GM23338 (cell line): ENCODE results near the gene TBX2. TPM values are rescaled to one million over a fixed set of nuclear protein-coding genes. Genes with fewer than 3 reads are reported as not detected.
"Not testable (repeated sequence)": the region's sequence is repeated elsewhere in the genome, so short reads cannot be mapped to it uniquely, and the experiment has no call there.

Experiments
- ATAC-seq: fragments of 200-7000 bp; cut with Tn5 transposase; 3 replicates; pipeline ENCODE4 v1.9.1; 2020
- DNase-seq: peaks from one replicate; pipeline ENCODE4 v3.0.0-alpha.2; 2015; ENCODE audit warnings: low spot score
- H2AFZ ChIP-seq: fragments of 200-600 bp; sonication (generic); 2 replicates; pipeline ENCODE4 v1.8.0; 2016; ENCODE audit warnings: antibody characterized with exemption, mild to moderate bottlenecking, moderate library complexity
- H3F3A ChIP-seq: fragments of 200-600 bp; sonication (generic); replicated peaks from 2 replicates; pipeline ENCODE4 v1.8.0; 2017; ENCODE audit warnings: antibody characterized with exemption, mixed run types, low read depth
- H3K27ac ChIP-seq: fragments of 200-600 bp; sonication (generic); 2 replicates; pipeline ENCODE4 v1.6.1; 2016; ENCODE audit warnings: low read depth
- H3K27me3 ChIP-seq: fragments of 200-600 bp; sonication (generic); 2 replicates; pipeline ENCODE4 v1.8.0; 2016; ENCODE audit warnings: mild to moderate bottlenecking, mixed run types, moderate library complexity; ENCODE audit not compliant: insufficient read depth
- H3K36me3 ChIP-seq: fragments of 200-600 bp; sonication (generic); 2 replicates; pipeline ENCODE4 v1.8.0; 2016; ENCODE audit warnings: mild to moderate bottlenecking; ENCODE audit not compliant: insufficient read depth
- H3K4me1 ChIP-seq: fragments of 200-600 bp; sonication (generic); 2 replicates; pipeline ENCODE4 v1.8.0; 2016; ENCODE audit warnings: mild to moderate bottlenecking, moderate library complexity; ENCODE audit not compliant: insufficient read depth
- H3K4me2 ChIP-seq: fragments of 200-600 bp; sonication (generic); 2 replicates; pipeline ENCODE4 v1.7.1; 2017; ENCODE audit warnings: mixed run types
- H3K4me3 ChIP-seq: fragments of 200-600 bp; sonication (generic); 2 replicates; pipeline ENCODE4 v1.6.1; 2016; ENCODE audit warnings: mixed run types
- H3K79me2 ChIP-seq: fragments of 200-600 bp; sonication (generic); replicated peaks from 2 replicates; pipeline ENCODE4 v1.8.0; 2017; ENCODE audit warnings: mild to moderate bottlenecking; ENCODE audit not compliant: insufficient read depth
- H3K9me2 ChIP-seq: fragments of 200-600 bp; sonication (generic); 2 replicates; pipeline ENCODE4 v1.8.0; 2017; ENCODE audit not compliant: insufficient read depth
- H4K20me1 ChIP-seq: fragments of 200-600 bp; sonication (generic); replicated peaks from 2 replicates; pipeline ENCODE4 v1.8.0; 2017; ENCODE audit warnings: mild to moderate bottlenecking; ENCODE audit not compliant: insufficient read depth
- H3K27ac Mint-ChIP-seq: 2 replicates; pipeline ENCODE4 v1.8.0; 2020; ENCODE audit warnings: inconsistent platforms, mild to moderate bottlenecking, moderate library complexity, mixed read lengths
- H3K27me3 Mint-ChIP-seq: 3 replicates; pipeline ENCODE4 v1.8.0; 2022; ENCODE audit warnings: low read depth, mild to moderate bottlenecking, moderate library complexity, mixed read lengths, inconsistent platforms; ENCODE audit not compliant: insufficient read depth, poor library complexity
- H3K36me3 Mint-ChIP-seq: 3 replicates; pipeline ENCODE4 v1.8.0; 2021; ENCODE audit warnings: low read depth, mild to moderate bottlenecking, inconsistent platforms, moderate library complexity, mixed read lengths
- H3K4me1 Mint-ChIP-seq: 3 replicates; pipeline ENCODE4 v1.8.0; 2020; ENCODE audit warnings: mild to moderate bottlenecking, inconsistent platforms, mixed read lengths
- H3K4me3 Mint-ChIP-seq: 3 replicates; pipeline ENCODE4 v1.8.0; 2021; ENCODE audit warnings: moderate library complexity, mild to moderate bottlenecking, inconsistent platforms, mixed read lengths
- H3K9me3 Mint-ChIP-seq: 3 replicates; pipeline ENCODE4 v1.8.0; 2020; ENCODE audit warnings: moderate library complexity, mild to moderate bottlenecking, inconsistent platforms, mixed read lengths
- CREB1 ChIP-seq: fragments of 250-450 bp; sonication (Bioruptor Pico); IDR thresholded peaks from 2 replicates; pipeline ENCODE4 v1.5.0; 2020; ENCODE audit warnings: low read depth, mild to moderate bottlenecking, moderate library complexity
- polyA plus RNA-seq: library from polyadenylated mRNA; unstranded; fragments of >200 nt; fragmentation: Nextera tagmentation; extraction: Ambion mirVana; gene quantifications from 2 replicates; pipeline ENCODE4 v1.2.1, GENCODE V29; 2016
- total RNA-seq: library from RNA; depleted of rRNA; stranded (reverse); fragments of >200 nt; shearing (Covaris generic); gene quantifications from 2 replicates; pipeline ENCODE4 v1.2.3, GENCODE V29; 2014
- TF ChIP-seq, protein P1 (sequence below): IDR thresholded peaks from one replicate; pipeline ENCODE4 v1.6.1; 2018; ENCODE audit warnings: antibody characterized with exemption; ENCODE audit not compliant: unreplicated experiment

The TBX2 gene
- total and polyA plus RNA-seq, 2 experiments from 2014 or later = not detected

DNA sequence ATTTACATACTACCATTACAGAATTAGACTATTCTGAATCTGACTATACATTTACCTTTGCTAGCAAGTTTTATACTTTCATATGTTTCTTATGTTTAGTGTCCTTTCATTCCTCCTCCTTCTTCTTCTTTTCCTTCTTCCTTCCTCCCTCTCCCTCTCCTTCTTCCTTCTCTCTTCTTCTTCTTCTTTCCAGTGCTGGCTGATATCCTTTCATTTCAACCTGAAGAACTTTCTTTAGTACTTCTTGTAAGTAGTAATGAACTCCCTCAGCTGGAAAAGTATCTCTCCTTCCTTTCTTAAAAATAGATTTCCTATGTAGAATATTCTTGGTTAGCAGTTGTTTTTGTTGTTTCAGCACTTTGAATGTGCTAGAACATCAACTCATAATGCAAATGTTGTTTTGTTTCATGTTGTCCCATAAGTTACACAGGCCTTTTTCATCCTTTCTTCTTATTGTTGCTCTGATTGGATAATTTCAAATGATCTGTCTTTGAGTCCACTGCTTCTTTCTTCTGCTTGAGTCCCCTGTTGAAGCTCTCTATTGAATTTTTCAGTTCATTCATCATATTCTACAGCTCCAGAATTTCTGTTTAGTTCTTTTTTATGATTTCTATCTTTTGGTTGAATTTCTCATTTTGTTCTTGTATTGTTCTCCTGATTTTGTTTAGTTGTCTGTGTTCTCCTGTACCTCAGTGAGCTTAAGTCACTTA is 37.5 kb downstream of the TBX2 start (continued):
- TF ChIP-seq, protein P1, sequence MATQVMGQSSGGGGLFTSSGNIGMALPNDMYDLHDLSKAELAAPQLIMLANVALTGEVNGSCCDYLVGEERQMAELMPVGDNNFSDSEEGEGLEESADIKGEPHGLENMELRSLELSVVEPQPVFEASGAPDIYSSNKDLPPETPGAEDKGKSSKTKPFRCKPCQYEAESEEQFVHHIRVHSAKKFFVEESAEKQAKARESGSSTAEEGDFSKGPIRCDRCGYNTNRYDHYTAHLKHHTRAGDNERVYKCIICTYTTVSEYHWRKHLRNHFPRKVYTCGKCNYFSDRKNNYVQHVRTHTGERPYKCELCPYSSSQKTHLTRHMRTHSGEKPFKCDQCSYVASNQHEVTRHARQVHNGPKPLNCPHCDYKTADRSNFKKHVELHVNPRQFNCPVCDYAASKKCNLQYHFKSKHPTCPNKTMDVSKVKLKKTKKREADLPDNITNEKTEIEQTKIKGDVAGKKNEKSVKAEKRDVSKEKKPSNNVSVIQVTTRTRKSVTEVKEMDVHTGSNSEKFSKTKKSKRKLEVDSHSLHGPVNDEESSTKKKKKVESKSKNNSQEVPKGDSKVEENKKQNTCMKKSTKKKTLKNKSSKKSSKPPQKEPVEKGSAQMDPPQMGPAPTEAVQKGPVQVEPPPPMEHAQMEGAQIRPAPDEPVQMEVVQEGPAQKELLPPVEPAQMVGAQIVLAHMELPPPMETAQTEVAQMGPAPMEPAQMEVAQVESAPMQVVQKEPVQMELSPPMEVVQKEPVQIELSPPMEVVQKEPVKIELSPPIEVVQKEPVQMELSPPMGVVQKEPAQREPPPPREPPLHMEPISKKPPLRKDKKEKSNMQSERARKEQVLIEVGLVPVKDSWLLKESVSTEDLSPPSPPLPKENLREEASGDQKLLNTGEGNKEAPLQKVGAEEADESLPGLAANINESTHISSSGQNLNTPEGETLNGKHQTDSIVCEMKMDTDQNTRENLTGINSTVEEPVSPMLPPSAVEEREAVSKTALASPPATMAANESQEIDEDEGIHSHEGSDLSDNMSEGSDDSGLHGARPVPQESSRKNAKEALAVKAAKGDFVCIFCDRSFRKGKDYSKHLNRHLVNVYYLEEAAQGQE = no peak
- TF ChIP-seq CREB1 (CRISPR knock-in tag) = no peak

DNA sequence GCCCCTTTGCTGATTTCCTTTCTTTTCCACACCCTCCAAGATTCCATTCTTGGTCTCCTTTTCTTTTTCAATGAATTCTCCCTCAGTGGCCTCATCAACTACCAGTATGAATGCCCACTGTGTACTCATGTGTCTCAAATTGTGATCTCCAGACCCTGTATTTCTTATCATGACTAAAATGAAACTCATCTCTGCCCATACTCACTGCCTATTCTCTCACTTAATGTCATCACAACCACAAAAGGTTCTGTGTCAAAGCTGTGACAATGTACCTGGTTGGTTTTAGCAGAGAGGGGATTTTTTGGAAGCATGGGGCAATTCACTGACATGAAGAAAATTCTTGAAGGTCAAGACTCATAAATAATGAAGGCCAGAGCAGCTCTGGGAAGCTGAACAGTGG is 41.1 kb downstream of the TBX2 start:
- H3K36me3 Mint-ChIP-seq = no peaks in the 10 kb centered on the region
- no peak for ATAC-seq
- TF ChIP-seq, protein P1 = no peak
- no peaks in the 10 kb centered on the region; the same call in 2 of the 3 replicates for H3K9me3 Mint-ChIP-seq
- H3K4me3 ChIP-seq = no peak overlapping the region
- H3K4me2 ChIP-seq = no peak overlapping the region
- peaks cover 11% of the 10 kb centered on the region for H3K27me3 Mint-ChIP-seq
- H4K20me1 ChIP-seq = no peaks in the 10 kb centered on the region
- no peaks in the 10 kb centered on the region for H3K36me3 ChIP-seq
- H3K4me3 Mint-ChIP-seq = no peak overlapping the region
- H3F3A ChIP-seq = no peaks in the 10 kb centered on the region
- H2AFZ ChIP-seq = no peak overlapping the region
- H3K27ac ChIP-seq = no peak overlapping the region
- 0 out of 2 replicates have a peak, but pooled peaks cover 5% of the 10 kb centered on the region for H3K9me2 ChIP-seq
- H3K27ac Mint-ChIP-seq = no peak overlapping the region
- no peaks in the 10 kb centered on the region for H3K79me2 ChIP-seq
- DNase-seq = no peak
- no peaks in the 10 kb centered on the region for H3K4me1 ChIP-seq
- peaks cover under 1% of the 10 kb centered on the region for H3K27me3 ChIP-seq
- peaks cover 5% of the 10 kb centered on the region; the same call in 2 of the 3 replicates for H3K4me1 Mint-ChIP-seq

DNA sequence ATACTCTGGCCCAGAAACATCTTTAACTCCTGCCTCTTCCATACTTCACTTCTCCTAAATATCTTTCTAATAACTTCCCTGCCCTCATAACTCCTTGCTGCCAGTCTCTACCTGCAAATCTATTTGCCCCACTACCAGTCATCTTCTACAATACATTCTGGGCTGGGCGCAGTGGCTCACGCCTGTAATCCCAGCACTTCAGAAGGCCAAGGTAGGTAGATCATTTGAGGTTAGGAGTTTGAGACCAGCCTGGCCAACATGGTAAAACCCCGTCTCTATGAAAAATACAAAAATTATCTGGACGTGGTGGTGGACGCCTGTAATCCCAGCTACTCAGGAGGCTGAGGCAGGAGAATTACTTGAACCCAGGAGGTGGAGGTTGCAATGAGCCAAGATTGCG is 41.9 kb downstream of the TBX2 start:
- H3K27me3 Mint-ChIP-seq = peaks cover 11% of the 10 kb centered on the region
- not testable (repeated sequence) for H3K27me3 ChIP-seq, H3K4me1 ChIP-seq, H3K27ac Mint-ChIP-seq, H2AFZ ChIP-seq, H3K36me3 ChIP-seq, H3F3A ChIP-seq, H3K9me2 ChIP-seq, H3K9me3 Mint-ChIP-seq, H3K4me3 Mint-ChIP-seq, H3K4me1 Mint-ChIP-seq, DNase-seq, H3K36me3 Mint-ChIP-seq, ATAC-seq, H3K27ac ChIP-seq, H3K79me2 ChIP-seq, H3K4me3 ChIP-seq, H4K20me1 ChIP-seq, H3K4me2 ChIP-seq
